CMK (cell line): Measurements from ENCODE around the gene SMAP1.
"Not testable (repeated sequence)": the region's sequence is repeated elsewhere in the genome, so short reads cannot be mapped to it uniquely, and the experiment has no call there.

ENCODE experiments used
- DNase-seq: peaks from one replicate; pipeline ENCODE4 v3.0.0-alpha.2; 2010; ENCODE audit warnings: low read depth

SMAP1 gene

DNA sequence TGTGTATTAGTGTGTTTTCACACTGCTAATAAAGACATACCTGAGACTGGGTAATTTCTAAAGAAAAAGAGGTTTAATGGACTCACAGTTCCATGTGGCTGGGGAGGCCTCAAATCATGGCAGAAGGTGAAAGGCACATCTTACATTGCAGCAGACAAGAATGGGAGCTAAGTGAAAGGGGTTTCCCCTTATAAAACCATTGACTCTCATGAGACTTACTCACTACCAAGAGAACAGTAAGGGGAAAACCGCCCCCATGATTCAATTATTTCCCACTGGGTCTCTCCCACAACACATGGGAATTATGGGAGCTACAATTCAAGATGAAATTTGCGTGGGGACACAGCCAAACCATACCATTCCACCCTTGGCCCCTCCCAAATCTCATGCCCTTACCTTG lies 73.1 kb downstream of the SMAP1 start:
- DNase-seq = not testable (repeated sequence)

DNA sequence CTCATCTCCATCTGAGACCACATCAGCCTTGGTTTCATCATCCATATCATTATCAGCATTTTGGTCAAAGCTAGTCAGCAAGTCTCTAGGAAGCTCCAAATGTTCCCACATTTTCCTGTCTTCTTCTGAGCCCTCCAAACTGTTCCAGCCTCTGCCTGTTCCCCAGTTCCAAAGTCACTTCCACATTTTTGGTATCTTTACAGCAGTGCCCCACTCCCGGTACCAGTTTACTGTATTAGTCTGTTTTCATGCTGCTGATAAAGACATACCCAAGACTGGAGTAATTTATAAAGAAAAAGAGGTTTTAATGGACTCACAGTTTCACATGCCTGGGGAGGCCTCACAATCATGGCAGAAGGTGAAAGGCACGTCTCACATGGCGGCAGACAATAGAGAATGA lies 74.8 kb downstream of the SMAP1 start:
- DNase-seq = not testable (repeated sequence)

DNA sequence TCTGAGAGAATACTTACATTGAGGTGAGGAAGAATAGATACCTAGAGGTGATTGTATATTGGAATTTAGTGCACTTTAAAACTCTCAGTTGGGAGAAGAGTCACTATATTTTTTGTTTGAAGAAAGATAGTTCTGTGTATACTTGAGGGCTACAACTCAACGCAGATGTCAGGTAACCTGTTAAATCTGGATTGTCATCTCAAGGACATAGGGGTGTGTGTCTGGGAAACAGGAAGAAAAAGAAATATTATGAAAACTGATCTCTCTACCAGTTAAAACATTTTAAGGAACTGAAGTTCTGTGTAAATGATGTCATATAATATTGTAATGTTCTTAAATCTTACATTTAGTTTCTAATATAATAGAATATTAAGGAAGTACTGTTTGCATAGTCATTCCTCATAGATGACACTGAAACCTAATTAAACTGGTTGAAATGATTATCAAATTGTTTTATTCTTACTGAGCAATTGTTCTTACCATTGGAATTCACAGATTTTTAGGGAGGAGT lies 86.2 kb downstream of the SMAP1 start:
- no peak for DNase-seq

DNA sequence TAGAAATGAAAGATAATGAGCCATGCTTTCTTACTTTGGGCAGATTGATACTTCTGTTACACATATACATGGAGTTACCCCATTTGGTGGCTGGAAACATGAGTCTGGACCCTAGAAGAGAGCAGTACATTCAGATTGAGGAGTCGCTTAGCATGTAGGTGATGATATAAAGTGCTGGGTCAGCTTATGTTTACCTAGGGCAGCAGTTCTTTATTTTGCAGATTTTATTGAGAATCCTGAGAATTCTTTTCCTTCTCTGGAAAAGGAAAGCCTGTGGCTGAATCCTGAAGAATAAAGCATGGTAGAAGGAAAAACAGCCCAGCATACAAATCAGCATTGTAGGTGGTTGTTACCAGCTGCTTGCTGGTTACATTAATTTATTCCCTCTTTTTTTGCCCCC lies 91.2 kb downstream of the SMAP1 start:
- DNase-seq = no peak

DNA sequence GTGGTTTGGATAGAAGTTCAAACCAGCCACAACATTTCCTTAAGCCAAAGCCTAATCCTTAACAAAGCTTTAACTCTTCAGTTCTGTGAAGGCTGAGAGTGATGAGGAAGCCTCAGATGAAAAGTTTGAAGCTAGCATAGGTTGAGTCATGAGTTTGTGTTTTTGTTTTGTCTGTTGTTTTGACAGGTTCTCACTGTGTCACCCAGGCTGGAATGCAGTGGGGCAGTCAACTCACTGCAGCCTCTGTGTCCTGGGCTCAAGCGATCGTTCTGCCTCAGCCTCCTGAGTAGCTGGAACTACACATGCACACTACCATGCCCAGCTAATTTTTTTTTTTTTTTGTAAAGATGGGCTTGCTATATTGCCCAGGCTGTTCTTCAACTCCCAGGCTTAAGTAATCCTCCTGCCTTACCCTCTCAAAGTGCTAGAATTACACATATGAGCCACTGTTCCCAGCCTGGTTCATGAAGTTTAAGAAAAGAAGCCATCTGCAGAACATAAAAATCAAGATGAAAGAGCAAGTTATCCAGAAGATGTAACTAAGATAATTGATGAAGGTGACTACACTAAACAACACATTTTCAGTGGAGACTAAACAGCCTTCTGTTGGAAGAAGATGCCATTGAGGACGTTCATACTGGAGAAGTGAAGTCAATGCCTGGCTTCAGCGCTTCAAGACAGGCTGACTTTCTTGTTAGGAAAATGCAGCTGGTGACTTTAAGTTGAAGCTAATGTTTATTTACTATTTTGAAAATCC lies 96.2 kb downstream of the SMAP1 start:
- DNase-seq = no peak

DNA sequence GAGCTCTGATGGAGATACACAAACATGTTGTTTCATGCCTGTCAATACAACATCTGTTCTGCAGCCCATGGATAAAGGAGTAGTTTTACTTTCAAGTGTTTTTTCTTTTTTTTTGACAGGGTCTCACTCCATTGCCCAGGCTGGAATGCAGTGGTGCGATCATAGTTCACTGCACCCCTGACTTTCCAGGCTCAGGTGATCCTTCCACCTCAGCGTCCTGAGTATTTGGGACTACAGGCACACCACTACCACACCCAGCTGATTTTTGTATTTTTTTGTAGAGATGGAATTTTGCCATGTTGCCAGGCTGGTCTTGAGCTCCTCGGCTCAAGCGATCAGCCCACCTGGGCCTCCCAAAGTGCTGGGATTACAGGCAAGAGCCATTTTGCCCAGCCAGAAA lies 97.0 kb downstream of the SMAP1 start:
- no peak for DNase-seq

DNA sequence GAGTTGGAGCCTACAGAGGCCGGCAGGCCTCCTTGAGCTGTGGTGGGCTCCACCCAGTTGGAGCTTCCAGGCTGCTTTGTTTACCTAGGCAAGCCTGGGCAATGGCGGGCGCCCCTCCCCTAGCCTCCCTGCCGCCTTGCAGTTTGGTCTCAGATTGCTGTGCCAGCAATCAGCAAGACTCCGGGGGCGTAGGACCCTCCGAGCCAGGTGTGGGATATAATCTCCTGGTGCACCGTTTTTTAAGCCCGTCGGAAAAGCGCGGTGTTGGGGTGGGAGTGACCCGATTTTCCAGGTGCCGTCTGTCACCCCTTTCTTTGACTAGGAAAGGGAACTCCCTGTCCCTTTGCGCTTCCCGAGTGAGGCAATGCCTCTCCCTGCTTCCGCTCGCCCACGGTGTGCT lies 103.7 kb downstream of the SMAP1 start:
- not testable (repeated sequence) for DNase-seq

DNA sequence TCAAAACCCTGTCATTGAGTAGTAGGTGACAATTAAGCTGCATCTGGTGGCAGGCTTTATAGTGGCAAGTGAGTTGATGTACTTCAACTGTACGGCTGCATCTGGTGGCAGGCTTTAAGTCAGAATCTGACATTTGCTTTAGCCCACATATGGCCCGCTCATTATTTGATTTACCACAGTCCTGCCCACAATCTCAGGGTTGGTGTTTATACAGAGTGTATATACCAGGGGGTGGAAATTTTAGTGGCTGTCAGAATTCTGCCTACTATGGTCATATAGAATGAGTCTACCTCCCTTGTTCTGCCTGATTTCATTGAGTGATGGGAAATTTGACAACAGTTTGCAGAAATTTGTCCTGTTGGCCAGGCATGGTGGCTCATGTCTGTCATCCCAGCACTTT lies 112.3 kb downstream of the SMAP1 start:
- no peak for DNase-seq

DNA sequence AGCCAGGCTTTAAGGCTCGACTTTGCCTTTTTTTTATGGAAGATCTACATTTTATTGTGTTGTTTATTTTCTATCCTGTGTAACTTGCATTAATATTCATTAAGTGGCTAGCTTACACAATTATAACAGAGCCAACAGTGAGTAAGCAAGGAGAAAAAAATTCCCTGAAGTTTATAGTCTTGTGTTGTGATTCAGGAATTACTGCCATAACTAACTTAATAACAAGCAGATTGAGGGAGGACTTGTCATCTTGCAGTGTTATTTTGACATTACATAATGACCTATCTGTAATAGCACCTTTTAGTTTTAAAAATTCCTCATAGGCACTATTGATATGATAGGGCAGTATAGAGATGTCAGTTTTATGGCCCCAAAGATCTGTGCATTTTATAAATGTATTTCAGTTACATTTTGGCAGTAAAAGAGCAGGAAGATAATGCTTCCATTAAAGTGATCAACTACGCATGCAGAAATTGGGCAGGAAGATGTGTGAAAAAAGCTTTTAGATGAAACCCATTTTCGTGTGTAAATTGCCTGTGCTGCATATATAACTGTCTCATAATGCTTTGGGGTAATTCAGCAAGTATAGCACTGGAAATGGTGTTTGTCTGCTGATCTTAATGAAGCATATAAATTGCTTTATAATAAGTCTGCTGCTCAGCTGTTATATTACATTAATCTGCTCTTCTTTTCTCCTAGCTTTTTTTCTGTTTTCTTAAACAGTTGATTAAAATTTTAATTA lies 123.0 kb downstream of the SMAP1 start:
- no peak for DNase-seq

DNA sequence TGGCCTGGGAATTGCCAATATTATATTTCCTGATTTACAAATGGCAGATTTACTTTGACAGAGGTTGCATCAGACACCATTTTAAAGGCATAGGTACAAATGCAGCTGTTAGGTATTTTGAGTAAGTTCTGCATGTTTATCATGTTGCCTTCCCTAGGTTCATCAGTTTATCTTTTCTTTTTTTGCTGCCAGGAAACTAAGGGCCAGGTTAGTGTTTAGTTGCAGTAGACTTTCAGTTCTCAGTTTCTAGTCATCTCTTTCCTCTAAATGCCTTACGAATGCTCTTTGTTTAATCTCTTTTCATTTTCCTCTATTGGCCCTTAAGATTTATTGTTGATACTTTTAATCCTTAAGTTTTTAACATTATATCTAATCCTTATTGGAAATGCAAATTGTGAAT lies 129.9 kb downstream of the SMAP1 start:
- no peak for DNase-seq

DNA sequence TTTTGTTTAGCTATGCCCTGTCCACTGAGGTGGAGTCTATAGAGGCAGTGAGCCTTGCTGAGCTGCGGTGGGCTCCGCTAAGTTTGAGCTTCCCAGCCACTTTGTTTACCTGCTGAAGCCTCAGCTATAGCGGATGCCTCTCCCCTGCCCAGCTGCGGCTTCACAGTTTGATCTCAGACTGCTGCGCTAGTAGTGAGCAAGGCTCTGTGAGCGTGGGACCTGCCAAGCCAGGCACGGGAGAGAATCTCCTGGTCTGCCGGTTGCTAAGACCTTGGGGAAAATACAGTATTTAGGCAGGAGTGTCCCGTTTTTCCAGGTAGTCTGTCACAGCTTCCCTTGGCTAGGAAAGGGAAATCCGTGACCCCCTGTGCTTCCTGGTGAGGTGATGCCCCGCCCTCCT lies 138.4 kb downstream of the SMAP1 start:
- DNase-seq = no peak

DNA sequence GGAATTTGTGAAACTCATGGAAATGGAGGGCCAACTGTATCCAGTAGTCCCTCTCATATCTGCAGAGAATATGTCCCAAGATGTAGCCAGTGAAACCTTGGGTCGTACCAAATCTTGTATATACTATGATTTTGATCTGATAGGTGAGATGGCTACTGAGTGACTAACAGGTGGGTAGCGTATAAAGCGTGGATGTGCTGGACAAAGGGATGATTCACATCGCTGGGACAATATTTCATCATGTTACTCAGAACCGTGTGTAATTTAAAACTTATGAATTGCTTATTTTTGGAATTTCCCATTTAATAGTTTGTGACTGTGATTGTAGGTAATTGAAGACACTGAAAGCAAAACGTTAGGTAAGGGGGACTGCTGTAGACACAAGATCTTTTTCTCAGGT lies 144.1 kb downstream of the SMAP1 start:
- no peak for DNase-seq

DNA sequence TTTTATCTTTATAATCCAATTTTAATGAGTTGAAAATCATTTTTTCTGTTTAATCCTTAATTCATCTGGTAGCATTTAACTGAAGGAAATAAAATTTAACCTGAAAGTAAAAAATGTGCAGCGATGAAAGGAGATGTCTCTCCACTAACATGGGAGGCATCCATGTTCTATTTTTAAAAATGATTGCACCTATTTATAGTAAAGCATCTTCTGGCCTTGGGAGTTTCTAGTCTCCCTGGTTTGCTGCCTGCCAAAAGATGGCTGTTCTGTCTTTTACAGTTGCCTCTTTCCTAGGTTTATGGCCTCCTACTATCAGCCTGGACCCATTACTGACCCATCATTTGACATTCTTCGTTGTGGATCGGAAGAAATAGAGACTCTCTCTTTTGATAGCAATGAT lies 146.2 kb downstream of the SMAP1 start:
- DNase-seq = no peak

DNA sequence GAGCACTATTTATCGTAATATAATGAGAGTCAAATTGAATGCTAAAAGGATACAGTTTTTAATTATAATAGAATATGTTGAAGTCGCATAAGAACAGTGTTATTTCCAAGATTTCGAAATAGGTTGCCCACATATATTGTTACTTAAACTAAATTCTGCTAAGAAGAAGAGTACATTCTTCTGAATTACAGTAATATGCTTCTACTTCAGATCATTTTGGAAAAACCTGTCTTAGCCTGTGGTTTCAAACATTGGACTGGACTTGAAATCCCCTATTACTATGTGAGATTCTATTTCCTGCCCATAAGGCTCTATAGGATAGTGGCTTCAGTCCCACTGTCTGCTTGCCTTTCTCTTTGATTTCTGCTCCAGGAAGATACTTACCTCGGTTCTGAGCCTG lies 152.0 kb downstream of the SMAP1 start:
- no peak for DNase-seq

DNA sequence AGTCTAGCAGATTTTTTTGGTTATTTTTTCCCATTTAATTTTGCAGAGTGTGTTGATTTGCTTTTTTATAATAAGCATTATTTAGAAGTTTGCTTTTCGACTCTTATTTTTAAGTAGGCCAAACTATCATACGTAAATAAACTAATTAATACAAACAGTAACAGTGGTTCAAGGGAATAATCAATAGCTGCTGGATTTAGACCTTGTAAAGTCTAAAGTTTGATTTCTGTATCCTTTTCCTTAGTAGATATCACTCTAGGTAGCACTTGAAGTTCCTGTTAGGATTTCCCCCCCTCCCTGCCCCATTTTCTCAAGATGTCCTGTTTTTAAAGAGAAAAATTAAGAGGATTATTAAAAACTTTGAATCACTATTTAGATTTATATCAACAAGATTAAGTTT lies 153.1 kb downstream of the SMAP1 start:
- no peak for DNase-seq

DNA sequence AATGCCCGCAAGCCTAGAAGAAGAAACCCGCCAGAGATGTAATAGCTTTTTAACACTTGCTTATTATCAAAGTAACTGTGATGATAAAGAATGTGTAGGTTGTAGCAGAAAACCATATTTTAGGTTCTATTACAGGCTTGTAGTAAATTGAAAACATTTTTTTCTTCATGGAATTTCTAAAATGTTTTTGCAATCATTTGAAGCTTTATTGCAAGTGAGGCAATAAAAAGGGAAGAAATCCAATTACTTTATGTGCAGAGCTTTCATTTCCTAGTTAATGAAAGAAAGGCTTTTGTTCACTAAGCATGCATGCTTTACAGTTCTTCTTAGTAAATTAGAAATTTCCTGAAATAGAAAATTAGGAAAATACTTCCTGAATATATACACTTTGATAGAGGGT lies 154.1 kb downstream of the SMAP1 start:
- no peak for DNase-seq

DNA sequence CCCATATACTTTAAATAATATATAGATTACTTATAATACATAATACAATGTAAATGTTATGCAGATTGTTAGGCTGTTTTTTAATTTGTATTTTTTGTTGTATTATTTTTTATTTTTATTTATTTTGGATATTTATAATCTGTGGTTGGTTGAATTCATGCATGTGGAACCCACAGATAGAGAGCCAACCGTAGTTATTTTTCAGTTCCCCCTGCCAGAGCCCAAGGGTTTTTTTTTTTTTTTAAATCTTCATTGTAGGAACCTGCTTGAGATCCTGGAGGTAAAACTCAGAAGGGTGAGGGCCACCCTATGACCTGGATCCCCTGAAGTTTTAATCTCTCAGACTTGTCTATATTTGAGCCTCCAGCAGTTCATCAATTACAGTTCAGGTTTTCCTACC lies 156.0 kb downstream of the SMAP1 start:
- DNase-seq = no peak

DNA sequence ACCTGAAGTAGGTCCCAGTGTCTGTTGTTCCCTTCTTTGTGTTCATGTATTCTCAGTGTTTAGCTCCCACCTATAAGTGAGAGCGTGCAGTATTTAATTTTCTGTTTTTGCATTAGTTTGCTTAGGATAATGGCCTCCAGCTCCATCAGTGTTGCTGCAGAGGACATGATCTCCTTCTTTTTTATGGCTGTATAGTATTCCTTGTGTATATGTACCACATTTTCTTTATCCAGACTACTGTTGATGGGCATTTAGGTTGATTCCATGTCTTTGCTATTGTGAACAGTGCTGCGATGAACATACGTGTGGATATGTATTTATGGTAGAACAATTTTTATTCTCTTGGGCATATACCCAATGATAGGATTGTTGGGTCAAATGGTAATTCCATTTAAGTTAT lies 163.7 kb downstream of the SMAP1 start:
- DNase-seq = no peak

DNA sequence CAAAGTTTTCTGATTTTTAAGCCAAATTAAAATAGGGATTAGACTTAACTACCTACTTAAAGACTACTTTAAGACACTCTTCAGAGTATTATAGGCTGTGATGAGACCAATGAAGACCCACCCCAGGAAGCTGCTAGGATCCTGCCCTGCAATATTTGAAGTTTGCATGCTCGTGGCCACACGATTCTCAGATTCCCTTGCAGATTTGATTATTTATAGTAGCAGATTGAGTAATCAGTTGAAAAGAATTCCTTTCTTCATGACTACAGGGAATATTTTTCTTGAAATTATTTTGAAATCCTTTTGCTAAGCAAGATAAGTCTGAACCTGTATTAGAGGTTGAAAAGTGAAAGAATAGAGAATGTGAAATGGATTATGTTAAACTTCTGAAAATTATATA lies 166.8 kb downstream of the SMAP1 start:
- no peak for DNase-seq

DNA sequence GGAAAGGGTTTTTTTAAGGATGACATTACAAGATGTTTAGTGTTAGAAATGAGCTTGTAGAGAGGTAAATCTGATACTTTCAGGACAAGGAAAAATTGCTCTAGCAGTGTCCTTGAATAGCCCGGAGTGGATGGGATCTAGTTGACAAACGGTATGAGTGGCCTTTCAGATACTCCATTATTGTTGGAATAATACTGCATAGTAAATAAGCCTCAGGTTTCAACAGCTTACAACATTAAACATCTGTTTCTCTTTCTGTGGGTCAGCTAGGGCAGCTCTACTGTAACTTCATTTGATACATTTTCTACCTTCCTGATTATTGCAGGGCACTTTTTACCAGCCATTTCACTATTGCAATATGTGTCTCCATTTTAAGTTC lies 171.2 kb downstream of the SMAP1 start:
- no peak for DNase-seq

DNA sequence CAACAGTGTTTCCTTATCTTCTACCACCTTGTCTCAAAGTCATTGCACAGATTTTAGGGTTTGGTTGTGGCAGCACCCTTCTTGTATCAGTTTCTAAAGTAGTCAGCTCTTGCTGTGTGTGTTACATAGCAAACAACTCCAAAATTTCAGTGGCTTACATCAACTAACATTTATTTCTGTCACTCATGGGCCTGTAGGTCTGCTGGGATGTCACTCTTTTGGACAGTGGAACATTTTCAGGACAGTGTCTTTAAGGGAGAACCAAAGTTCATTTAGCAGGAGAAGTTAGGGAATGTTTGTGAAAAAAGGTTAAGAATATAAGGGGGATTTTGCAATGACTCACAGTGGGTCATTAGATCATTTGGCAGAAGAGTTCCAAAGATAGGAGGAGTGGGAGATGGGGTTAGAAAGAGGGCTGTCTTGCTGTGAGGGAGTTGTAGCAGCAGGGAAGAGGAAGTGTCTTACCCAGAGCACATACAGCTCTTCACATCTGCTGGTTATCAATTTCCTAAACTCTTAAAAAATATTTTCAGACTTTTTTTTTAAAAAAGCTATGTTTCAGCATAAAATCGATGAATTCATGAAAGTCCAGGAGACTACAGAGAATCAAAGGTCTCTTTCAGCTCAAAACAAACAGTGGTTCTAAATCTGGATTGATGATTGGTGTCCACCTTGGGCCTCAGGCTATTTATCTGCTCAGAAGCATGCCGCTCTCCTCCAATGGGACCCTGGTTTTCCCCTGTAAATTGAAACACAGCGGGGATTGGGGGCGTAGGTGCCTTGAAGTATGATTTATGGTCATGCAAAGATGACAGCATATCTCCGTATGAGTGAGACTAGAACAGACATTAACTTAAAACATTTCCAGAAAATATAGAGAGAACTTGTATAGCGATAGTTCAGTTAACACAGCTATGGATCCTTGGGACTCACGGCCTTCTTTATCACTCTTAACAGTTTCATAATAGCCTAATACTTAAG lies 171.9 kb downstream of the SMAP1 start:
- peak; percentile 5 for DNase-seq

DNA sequence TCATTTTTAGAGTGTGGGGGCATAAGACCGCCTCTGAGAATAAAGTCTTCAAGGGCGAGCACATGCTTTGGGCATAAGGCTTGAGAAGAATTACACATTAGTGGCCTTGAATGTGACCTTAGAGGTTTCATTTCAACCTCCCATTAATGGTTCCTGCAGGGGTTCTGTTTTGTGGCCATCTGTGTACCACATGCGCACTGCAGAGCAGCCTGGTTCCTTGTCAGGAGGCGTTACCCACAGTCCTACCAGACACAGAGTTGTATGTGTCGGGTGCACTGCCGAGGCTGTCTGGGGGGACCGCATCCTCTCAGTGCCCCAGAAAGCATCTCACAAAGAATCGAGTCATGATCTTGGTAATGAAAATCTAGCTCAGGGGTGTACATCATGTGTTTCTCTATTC lies 173.4 kb downstream of the SMAP1 start:
- no peak for DNase-seq
